ENCODE results near the gene CCDC27.

DNA sequence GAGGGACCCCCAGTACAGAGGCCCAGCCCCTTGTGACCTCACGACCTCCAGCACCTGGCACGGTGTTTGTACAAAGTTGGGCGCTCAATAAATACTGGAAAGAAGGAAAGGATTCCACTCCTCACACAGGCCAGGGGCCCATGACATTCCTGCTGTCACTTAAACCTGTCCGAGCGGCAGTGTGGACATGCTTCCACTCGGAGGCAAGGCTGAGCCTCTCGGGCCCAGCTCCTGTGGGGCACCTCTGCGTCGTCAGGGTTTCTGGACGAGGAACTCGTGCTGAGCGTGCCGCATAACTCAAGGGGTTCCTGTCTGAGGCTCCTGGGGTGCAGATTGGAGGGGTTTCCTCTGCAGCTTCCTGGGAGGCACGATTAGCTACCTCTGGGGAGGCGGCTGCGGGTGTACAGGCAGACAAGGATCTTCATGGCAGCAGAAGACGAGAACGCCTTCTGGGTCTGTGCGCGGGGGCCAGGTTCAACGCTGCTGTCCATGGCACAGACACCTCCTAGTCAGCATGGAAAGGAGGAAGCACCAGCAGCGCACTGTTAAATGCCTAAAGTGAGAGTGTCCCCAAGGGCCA lies 16.7 kb downstream of the CCDC27 start:
- TF ChIP-seq, protein P1, sequence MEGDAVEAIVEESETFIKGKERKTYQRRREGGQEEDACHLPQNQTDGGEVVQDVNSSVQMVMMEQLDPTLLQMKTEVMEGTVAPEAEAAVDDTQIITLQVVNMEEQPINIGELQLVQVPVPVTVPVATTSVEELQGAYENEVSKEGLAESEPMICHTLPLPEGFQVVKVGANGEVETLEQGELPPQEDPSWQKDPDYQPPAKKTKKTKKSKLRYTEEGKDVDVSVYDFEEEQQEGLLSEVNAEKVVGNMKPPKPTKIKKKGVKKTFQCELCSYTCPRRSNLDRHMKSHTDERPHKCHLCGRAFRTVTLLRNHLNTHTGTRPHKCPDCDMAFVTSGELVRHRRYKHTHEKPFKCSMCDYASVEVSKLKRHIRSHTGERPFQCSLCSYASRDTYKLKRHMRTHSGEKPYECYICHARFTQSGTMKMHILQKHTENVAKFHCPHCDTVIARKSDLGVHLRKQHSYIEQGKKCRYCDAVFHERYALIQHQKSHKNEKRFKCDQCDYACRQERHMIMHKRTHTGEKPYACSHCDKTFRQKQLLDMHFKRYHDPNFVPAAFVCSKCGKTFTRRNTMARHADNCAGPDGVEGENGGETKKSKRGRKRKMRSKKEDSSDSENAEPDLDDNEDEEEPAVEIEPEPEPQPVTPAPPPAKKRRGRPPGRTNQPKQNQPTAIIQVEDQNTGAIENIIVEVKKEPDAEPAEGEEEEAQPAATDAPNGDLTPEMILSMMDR (IDR thresholded peaks at IDR 0.05), result no peak
- TF ChIP-seq POLR2AphosphoS5 (IDR thresholded peaks at IDR 0.05), result no peak
- no peak for TF ChIP-seq POLR2A (IDR thresholded peaks at IDR 0.05)
- TF ChIP-seq EP300 (IDR thresholded peaks at IDR 0.05), result no peak
